HG02870 (cell line): ENCODE measurements around the gene ADCYAP1R1.

Source experiments
- ATAC-seq: cut with Tn5 transposase; IDR thresholded peaks from one replicate; pipeline ENCODE4 v1.9.1; 2021; ENCODE audit warnings: mild to moderate bottlenecking, moderate library complexity; ENCODE audit not compliant: unreplicated experiment

Gene ADCYAP1R1

GRCh38 chr7:31082447-31082846 lies 30.3 kb downstream of the ADCYAP1R1 start:
- no peak for ATAC-seq

DNA sequence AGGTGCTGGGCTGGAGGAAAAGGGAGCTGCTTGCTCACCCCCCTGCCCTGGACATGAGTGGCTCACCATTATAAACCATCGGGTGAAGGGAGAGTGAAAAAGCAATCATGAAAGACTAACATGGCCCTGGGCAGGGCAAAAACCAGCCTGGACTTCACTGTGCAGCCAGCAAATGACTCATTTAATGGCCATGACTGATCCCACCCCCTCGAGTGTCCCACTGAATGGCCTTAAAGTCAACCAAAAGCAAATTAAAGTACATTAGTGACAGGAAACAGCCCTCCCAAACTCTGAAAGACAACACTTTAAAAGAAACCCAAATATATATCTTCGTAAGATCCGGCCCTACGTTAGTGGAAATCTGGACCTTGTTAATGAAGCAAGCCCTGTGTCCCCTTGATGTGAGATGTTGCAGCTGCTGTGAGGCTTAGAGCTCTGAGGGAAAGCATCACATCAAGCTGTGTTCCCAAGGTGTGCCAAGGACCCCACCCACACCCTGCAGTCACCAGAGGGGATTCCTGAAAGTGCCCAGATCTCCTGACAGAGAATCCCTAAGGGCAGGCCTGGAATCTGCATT lies 31.2 kb downstream of the ADCYAP1R1 start:
- ATAC-seq, result no peak

GRCh38 chr7:31084226-31084625 lies 32.1 kb downstream of the ADCYAP1R1 start:
- no peak for ATAC-seq

DNA sequence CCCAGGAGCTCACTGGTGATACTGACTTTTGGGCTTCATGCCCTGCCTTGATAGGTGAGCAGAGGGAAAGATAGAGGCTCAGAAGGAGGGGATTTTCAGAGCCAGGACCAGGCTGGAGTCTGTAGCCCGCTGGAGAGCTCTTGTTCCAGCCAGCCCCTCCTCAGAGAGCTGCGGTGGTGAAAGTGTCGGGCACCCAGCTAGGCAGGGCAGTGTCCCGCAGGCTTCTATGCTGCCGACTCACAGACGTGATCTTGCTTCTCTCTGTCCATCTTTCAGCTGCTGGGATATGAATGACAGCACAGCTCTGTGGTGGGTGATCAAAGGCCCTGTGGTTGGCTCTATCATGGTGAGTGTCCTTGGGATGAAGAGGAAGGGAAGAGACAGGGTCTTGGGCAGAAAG lies 35.2 kb downstream of the ADCYAP1R1 start:
- no peak for ATAC-seq

GRCh38 chr7:31091924-31092434 lies 39.9 kb downstream of the ADCYAP1R1 start:
- no peak for ATAC-seq

GRCh38 chr7:31092606-31093005 lies 40.5 kb downstream of the ADCYAP1R1 start:
- ATAC-seq, result no peak

- ATAC-seq, result no peak
Observed at GRCh38 chr7:31093282-31093681, 41.2 kb downstream of the ADCYAP1R1 start.

DNA sequence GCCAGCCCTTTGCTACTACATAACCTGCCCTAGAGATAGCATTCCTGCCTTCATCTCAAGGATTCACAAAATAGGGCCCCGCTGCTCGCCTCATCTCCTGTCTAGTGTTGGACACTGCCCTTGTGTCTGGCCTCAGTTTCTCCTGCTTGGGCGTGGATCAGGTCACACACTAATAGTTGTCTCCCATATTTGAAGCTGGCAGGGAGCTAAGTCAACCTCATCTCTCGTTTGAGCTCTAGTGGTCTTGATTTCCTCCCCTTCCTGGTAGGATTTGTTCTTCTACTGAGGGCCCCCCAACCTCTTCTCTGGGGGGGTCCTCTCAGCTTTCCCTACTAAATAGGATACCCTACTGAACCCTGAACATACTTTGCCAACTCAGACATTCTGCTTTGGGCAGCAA lies 42.2 kb downstream of the ADCYAP1R1 start:
- no peak for ATAC-seq

DNA sequence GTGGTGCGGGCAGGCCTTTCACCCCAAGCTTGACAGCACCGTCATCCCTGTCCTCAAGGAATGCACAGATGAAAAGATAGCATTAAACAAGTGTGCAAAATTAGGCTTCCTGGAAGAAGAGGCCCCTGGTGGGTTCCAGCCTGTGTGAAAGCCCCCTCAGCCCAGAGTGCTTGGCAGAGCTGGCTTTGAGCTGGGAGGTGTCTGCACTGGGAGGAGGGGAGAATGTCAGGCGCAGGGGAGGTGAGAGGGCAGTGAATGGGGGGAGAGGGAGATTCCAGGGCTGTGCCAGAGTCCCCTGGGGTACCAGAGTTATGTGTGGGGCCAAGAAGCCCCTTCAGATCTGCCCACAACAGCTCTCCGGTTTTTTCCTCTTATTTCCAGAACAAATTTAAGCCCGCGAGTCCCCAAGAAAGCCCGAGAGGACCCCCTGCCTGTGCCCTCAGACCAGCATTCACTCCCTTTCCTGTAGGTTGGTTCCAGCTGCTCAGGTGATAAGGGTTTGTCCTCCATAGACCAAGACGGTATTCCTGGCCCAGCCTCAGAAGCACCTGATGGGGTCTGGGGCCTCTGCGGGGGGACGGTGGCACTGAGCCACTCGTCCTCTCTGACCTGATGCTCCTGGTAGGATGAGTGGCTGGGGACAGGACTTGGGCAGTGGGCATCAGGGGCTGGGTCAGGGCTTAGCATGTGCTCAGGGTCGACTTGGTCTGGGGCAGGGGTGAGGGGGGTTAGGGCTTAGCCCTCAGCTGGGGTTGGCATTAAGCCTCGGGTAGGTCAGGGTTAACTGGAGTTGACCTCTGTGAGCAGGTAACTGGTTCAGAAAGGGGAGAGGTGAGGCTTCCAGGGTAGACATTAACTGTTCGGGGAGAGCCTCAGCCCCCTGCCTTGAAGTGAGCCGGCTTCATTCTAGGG lies 43.4 kb downstream of the ADCYAP1R1 start:
- no peak for ATAC-seq

DNA sequence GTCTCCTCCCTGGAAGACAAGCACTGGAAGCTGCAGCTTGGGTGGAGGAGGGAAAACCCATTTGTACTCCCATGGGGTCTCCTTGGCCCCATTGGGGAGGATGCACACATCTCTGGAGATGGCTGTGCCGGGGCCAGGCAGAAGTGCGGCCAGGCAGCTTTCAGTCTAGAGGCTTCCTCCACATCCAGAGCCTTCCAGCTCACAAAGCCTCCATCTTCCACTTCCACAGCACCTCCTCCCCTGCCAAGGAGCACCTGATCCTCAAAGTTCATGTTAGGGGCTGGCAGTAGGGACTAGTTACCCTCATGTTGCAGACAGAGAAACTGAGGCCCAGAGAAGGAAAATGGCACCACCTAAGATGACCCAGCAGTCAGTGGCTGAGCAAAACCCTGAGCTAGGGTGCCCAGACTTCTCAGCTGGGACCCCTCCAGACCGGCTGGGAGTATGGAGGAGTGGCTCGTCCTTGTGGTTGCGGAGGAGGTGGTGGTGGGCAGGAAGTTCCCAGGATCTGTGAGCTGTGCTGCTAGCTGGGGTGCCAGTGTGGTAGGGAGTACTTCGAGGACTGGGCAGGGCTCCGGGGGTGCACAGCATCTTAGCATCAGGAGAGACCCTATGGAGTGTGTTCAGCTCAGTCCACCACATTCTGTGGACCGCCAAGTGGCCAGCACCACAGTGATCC lies 44.2 kb downstream of the ADCYAP1R1 start:
- no peak for ATAC-seq

GRCh38 chr7:31096877-31097258 lies 44.8 kb downstream of the ADCYAP1R1 start:
- ATAC-seq, result no peak

DNA sequence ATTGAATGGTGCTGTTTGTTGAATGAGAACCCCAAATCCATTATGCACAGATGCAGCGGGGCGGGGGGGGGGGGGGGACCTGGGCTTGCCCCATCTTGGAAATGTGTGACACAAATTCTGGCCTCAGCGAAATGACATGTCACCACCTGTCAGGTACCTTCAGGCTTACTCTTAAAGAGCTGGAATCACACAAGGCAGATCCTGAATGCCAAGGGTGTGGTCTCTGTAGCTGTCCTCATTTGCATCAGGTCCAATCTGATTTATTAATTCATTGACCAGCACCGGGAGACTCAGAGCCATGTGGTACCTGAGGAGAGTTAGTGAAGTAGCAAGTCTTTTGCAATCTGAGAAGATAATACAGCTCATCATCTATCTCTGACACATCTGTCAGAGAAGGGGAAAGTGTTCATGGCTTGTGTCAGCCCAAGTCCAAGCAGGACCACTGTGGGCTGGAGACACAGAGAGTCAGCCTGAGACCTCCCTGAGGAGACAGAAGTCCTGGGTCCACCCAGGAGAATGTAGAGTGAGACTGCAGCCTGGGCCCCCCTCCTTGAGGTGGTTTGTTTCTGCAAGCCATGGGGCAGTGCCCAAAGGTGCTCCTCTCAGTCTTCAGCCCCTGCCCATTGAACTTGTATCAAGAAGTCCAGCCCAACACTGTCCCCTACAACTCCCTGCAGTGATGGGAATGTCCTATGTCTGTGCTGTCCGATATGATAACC lies 46.7 kb downstream of the ADCYAP1R1 start:
- no peak for ATAC-seq

GRCh38 chr7:31099451-31100444 lies 47.6 kb downstream of the ADCYAP1R1 start:
- no peak for ATAC-seq

DNA sequence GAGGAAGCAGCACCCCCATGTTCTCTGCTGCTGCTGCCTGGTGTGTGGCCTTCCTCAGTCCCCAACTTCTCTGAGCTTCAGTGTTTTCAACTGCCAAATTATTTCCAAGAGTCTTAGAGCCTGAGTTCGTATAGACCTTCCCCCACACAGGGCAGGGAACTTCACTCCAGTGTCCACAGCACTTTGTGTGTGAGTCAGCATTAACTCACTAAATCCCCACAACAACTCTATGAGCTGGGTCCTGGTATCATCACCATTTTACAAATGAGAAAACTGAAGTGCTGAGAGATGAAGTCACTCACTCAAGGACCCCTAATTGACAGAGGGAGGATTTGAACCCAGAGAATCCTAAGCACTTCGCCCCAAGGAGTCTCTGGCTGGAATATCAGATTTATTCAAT lies 48.3 kb downstream of the ADCYAP1R1 start:
- no peak for ATAC-seq

DNA sequence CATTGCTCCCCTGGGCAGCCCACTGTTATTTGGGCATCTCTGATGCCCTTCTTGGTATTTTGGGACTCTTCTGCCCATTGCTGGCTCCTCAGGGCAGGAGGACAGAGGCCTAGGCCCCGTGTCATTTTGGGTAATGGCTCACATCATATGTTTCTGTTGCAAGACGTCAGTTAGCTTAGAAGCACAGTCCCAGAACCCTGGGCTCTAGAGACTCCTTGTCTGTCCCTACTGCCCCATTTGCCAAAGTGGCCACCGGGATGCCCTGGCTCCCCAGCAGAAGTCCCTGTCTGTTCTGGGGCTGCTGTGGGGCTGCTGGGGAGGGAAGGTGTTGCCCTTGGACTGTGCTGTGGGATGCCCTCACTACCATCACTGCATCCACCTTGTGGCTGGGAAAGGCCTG lies 48.8 kb downstream of the ADCYAP1R1 start:
- ATAC-seq, result no peak

DNA sequence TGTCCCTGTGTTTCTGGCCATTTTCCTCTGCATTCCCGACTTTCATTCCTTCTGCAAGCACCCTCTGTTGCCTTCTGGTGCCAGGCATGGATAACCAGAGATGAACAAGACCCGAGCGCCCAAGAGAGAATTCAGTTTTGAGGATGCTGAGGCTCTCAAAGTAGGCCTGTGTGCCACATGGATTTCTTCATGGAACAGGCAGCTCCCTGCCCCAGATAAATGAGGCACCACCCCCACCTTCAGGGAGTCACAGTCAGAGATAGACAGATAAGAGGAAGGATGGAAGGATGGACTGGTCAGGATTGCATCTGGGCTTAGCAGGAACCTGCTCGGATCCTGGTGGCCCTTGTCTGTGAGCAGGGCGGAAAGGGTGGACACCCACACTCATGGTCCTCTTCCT lies 49.4 kb downstream of the ADCYAP1R1 start:
- no peak for ATAC-seq

DNA sequence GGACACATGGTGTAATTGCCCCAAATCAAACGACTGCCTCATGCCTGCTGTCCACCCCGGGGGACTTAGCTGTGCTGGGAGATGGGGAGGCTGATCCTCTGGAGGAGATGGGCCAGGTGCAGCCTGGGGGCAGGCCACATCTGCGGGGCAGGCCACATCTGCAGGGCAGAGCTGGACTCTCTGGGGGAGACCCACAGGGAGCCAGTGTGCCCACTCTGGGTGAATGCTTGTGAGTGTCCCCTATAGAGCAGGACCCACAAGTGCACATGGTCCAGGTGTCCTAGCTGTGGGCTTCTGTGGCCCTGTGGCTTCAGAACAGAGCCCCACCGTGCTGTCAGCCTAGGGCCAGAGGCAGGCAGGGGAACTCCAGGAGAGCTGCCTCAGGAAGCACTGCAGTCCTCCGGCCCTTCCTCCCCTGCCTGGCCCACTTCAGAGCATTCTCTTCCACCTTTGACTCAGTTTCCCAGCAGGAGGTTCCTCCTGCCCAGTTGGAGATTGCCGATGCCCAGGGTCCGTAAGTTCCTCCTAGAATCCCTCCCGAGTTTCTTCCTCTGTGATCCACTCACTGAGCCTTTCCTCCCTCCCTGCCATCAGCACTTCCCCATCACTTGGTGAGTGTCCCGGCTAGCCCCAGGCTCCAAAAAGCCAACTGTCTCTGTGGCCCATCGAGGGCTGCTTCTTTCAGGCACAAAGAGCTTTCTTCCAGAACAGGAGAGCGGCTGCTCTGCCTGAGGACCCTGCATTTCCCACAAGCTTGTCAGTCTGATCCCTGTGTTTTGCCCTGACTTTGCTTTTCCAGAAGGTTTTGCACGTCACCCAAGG lies 50.3 kb downstream of the ADCYAP1R1 start:
- no peak for ATAC-seq

DNA sequence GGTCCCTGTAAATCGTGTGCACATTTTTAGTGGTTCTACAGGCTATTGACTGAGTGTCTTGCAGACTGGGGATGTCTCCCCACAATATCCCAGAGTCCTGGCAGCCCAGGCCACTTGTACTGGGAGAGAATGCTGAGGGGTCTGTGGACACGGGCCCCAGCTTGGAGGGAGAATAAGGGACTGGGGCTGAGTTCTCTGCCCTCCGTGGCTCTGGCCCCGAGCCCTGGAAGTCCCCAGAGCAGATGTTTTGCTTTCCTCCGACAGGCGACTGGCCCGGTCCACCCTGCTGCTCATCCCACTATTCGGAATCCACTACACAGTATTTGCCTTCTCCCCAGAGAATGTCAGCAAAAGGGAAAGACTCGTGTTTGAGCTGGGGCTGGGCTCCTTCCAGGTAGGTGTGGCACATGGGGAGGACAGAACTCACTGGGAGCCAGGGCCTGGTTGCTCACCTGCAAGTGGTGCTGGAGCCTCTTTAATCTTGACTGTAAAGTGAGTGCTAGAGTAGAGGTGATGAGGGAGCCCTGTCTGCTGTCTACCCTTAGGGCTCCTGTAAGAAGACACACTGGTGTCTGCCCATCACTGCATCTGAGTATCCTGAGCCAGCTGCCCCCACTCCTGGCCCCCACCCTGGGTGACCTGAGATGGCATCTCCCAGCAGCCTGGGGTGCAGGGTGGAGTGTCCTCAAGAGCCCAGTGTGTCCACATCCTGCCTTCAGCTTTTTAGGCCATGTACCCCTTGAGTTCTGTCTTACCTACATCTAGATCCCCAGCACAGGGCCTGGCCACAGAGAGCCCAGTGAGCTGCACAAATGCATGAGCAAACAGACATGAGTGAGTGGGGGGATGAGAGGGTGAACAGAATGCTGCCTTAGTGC lies 51.1 kb downstream of the ADCYAP1R1 start:
- ATAC-seq, result no peak
